CD4-positive, alpha-beta memory T cell (primary cell): Measurements from ENCODE around the gene SCN9A. TPM values are rescaled to one million over a fixed set of nuclear protein-coding genes. Genes with fewer than 3 reads are reported as not detected.

ENCODE experiments used
- CTCF ChIA-PET: fragments of 350-600 bp; sonication (Branson Sonifier 250); formaldehyde crosslinking; loops from one replicate; lab custom pipeline; 2021; ENCODE audit warnings: inconsistent platforms; ENCODE audit not compliant: partially characterized antibody; lab: Charles Lee
- POLR2A ChIA-PET: fragments of 350-600 bp; sonication (Branson Sonifier 250); formaldehyde crosslinking; loops from one replicate; lab custom pipeline; 2021; ENCODE audit not compliant: partially characterized antibody; lab: Charles Lee
- DNase-seq, 5 donors: peaks; one replicate each; pipeline versions ENCODE4 v3.0.0 to v3.0.0-alpha.2; 2020 to 2022; ENCODE audit warnings: mixed read lengths in 1 of 5
- H3K27ac ChIP-seq: one replicate; pipeline ENCODE4 v1.7.0; 2013; ENCODE audit warnings: low read depth, low read length
- H3K27me3 ChIP-seq: 2 replicates; pipeline ENCODE4 v1.7.0; 2013; ENCODE audit warnings: mild to moderate bottlenecking, low read length, moderate library complexity; ENCODE audit not compliant: insufficient read depth
- H3K36me3 ChIP-seq: 2 replicates; pipeline ENCODE4 v1.7.0; 2013; ENCODE audit warnings: mild to moderate bottlenecking, low read length, moderate library complexity; ENCODE audit not compliant: insufficient read depth
- H3K4me1 ChIP-seq: 2 replicates; pipeline ENCODE4 v1.7.0; 2013; ENCODE audit warnings: mild to moderate bottlenecking, low read length, moderate library complexity; ENCODE audit not compliant: insufficient read depth
- H3K4me3 ChIP-seq, 2 donors: one replicate each; pipeline ENCODE4 v1.7.0; 2013; ENCODE audit warnings: low read length in 2 of 2, mild to moderate bottlenecking in 1 of 2
- H3K9me3 ChIP-seq, 2 donors: one replicate each; pipeline ENCODE4 v1.7.0; 2013; ENCODE audit warnings: low read length in 2 of 2, control low read depth in 1 of 2; ENCODE audit not compliant: control insufficient read depth in 1 of 2
- H3K27ac Mint-ChIP-seq, 7 donors: one replicate each; pipeline ENCODE4 v1.8.0; 2020 to 2021; ENCODE audit warnings: mixed read lengths in 7 of 7, mild to moderate bottlenecking in 6 of 7, inconsistent platforms in 3 of 7, moderate library complexity in 3 of 7
- H3K27me3 Mint-ChIP-seq, 2 donors: one replicate each; pipeline ENCODE4 v1.8.0; 2020 to 2021; ENCODE audit warnings: mixed read lengths in 2 of 2
- H3K36me3 Mint-ChIP-seq, 2 donors: one replicate each; pipeline ENCODE4 v1.8.0; 2020 to 2021; ENCODE audit warnings: mixed read lengths in 2 of 2, inconsistent platforms in 1 of 2, mild to moderate bottlenecking in 1 of 2
- H3K4me1 Mint-ChIP-seq, 4 donors: one replicate each; pipeline ENCODE4 v1.8.0; 2020 to 2021; ENCODE audit warnings: mixed read lengths in 4 of 4, mild to moderate bottlenecking in 1 of 4
- H3K4me3 Mint-ChIP-seq, 8 donors: one replicate each; pipeline ENCODE4 v1.8.0; 2020 to 2021; ENCODE audit warnings: mixed read lengths in 8 of 8, mild to moderate bottlenecking in 7 of 8, moderate library complexity in 6 of 8, inconsistent platforms in 3 of 8
- H3K9me3 Mint-ChIP-seq, 8 donors: one replicate each; pipeline ENCODE4 v1.8.0; 2020 to 2021; ENCODE audit warnings: mixed read lengths in 8 of 8, mild to moderate bottlenecking in 5 of 8, inconsistent platforms in 3 of 8, moderate library complexity in 1 of 8
- intact Hi-C: fragments of 100-400 bp; cut with micrococcal nuclease; formaldehyde crosslinking; loops from one replicate; pipeline ENCODE4 v1.15.1; 2023
- polyA plus RNA-seq, 2 donors: library from polyadenylated mRNA; unstranded; fragments of 300-500 nt; fragmentation: Illumina TruSeq; gene quantifications; one replicate each; pipeline ENCODE4 v1.2.3, GENCODE V29; 2021
- total RNA-seq, 2 experiments: library from RNA; stranded (reverse); gene quantifications; one replicate each; pipeline ENCODE4 v1.2.3, GENCODE V29; 2021

SCN9A gene
- total and polyA plus RNA-seq, 4 experiments from 2014 or later: not detected

DNA sequence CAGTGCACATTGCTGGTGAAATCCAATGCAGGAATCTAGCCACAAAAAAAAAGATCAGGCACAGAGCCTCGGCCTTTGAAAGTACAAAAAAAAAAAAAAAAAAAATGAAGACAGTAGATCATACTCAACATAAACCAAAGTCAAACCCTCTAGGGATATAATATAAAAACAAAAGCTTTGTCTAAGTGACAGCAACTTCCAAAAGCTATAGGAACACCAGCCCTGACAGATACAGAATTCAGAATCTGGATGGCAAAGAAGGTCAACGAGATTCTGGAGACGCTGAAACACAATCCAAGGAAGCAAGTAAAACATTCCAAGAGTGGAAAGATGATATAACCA is 194.0 kb downstream of the SCN9A start:
- Mint-ChIP-seq H3K4me3 (no peak overlapping the region), H3K9me3 (peaks cover 0 to 3% (median 0%) of the 10 kb centered on the region in 8 donors), H3K4me1 (no peaks in the 10 kb centered on the region), H3K27me3 (peaks cover 0 to 3% of the 10 kb centered on the region in 2 donors), H3K27ac (no peak overlapping the region), H3K36me3 (no peaks in the 10 kb centered on the region)
- H3K27me3 ChIP-seq: no peaks in the 10 kb centered on the region
- ChIA-PET POLR2A (no interaction called here), CTCF (no interaction called here)
- no peak overlapping the region for H3K27ac ChIP-seq
- no peak for DNase-seq
- intact Hi-C loops: no loop called here
- no peaks in the 10 kb centered on the region for H3K4me1 ChIP-seq
- no peak overlapping the region for H3K4me3 ChIP-seq
- H3K9me3 ChIP-seq: no peaks in the 10 kb centered on the region
- H3K36me3 ChIP-seq: no peaks in the 10 kb centered on the region

DNA sequence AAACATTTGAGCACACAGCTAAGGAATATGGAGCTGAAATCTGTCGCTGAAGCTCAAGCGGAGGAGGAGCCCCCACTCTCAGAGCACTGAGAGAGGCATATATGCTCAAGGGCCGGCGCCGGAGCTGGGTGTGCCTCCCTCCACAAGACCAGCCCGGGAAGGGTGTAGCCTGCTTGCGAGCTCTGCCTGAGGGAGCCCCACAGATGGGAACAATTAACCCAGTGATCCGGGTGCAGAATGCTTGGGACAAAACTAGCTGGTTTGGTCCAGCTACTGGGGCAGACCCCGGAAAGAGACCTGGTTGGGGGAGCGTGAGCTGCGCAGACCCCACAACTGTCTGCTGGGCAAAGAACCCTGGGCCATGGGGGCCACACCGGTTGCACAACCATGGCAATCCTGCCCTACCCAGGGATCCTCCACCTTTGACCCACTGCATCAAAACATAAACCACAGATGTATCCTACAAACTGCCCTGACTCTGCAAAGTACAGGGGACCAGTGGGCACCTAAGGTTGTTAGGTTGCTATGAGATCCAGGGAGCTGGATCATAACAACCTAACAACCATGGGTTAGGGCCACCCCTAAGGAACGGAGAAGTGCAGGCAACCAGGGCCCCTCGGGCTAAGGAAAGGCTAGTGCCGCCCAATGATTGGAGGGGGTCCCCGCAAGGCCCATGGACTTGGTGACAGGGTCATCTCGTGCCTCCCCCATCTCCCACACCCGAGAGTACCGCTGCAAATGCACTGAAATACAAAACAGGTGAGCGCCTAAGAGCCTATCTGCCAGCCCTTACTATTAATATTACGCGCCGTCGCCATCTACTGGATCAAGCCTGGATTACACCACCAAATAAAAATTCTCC is 194.6 kb downstream of the SCN9A start:
- CTCF ChIA-PET: interaction anchor here (1.4 kb wide), 1 partner anchor 10 kb away, joined by 4 read pairs; no protein-coding TSS in a partner anchor
- H3K36me3 Mint-ChIP-seq: no peaks in the 10 kb centered on the region
- H3K9me3 Mint-ChIP-seq: peaks cover 0 to 3% (median 0%) of the 10 kb centered on the region in 8 donors
- intact Hi-C loops: no loop called here
- DNase-seq: no peak
- no peak overlapping the region for H3K27ac Mint-ChIP-seq
- peaks cover 0 to 3% of the 10 kb centered on the region in 2 donors for H3K27me3 Mint-ChIP-seq
- Histone ChIP-seq H3K4me3 (no peak overlapping the region), H3K4me1 (no peaks in the 10 kb centered on the region), H3K9me3 (no peaks in the 10 kb centered on the region), H3K27me3 (no peaks in the 10 kb centered on the region), H3K36me3 (no peaks in the 10 kb centered on the region), H3K27ac (no peak overlapping the region)
- no peak overlapping the region for H3K4me3 Mint-ChIP-seq
- no peaks in the 10 kb centered on the region for H3K4me1 Mint-ChIP-seq
- POLR2A ChIA-PET: no interaction called here

DNA sequence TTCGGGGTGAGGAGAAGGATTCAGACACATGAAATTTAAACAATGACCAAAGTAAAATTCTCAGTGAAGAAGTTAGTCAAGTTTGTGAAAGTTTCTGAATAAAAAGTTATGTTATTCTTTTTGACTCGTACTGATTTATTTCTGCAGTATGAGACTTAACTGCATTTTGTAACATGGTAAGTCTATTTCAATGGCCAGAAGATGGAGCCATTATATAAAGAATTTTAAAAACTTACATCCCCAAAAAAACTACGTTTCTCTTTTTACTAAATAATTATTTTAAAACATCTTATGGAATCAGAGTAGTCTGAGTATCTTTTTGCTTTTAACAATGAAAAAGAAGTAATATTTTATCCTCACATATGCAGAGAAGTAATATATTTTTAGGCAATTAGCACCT is 196.5 kb downstream of the SCN9A start:
- peaks cover 0 to 3% of the 10 kb centered on the region in 2 donors for H3K27me3 Mint-ChIP-seq
- peaks cover 0 to 3% (median 0%) of the 10 kb centered on the region in 8 donors for H3K9me3 Mint-ChIP-seq
- H3K4me1 ChIP-seq: no peaks in the 10 kb centered on the region
- H3K27ac Mint-ChIP-seq: no peak overlapping the region
- ChIA-PET CTCF (no interaction called here), POLR2A (no interaction called here)
- no peak overlapping the region for H3K4me3 ChIP-seq
- intact Hi-C loops: no loop called here
- H3K27ac ChIP-seq: no peak overlapping the region
- no peaks in the 10 kb centered on the region for H3K4me1 Mint-ChIP-seq
- no peaks in the 10 kb centered on the region for H3K9me3 ChIP-seq
- no peaks in the 10 kb centered on the region for H3K27me3 ChIP-seq
- H3K36me3 Mint-ChIP-seq: no peaks in the 10 kb centered on the region
- no peaks in the 10 kb centered on the region for H3K36me3 ChIP-seq
- DNase-seq: no peak
- H3K4me3 Mint-ChIP-seq: no peak overlapping the region

DNA sequence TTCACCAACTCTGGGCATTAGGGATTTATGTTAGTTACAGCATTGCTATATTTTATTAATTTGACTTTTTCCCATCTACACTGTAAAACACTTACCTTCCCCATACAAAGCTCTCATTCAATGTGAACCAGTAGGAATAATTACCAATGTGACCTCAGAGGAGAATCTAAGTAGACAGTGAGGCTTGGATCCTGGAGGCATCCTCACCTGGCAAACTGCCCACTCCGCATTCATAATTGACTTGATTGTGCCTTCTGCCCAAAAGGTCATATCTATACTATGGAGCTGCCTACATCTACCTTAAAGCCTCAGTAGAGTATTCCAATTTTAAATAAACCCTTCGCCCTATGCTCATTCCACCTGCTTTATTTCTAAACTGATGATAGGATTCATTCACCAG is 202.5 kb downstream of the SCN9A start:
- H3K9me3 Mint-ChIP-seq: peaks cover 0 to 2% (median 0%) of the 10 kb centered on the region in 8 donors
- H3K9me3 ChIP-seq: no peaks in the 10 kb centered on the region
- no peak overlapping the region for H3K27ac ChIP-seq
- H3K27ac Mint-ChIP-seq: no peak overlapping the region
- no peaks in the 10 kb centered on the region for H3K36me3 ChIP-seq
- H3K36me3 Mint-ChIP-seq: no peaks in the 10 kb centered on the region
- H3K4me3 ChIP-seq: no peak overlapping the region
- CTCF ChIA-PET: no interaction called here
- POLR2A ChIA-PET: no interaction called here
- H3K4me3 Mint-ChIP-seq: no peak overlapping the region
- intact Hi-C loops: no loop called here
- DNase-seq: no peak
- no peaks in the 10 kb centered on the region for H3K4me1 Mint-ChIP-seq
- peaks cover 0 to 1% of the 10 kb centered on the region in 2 donors for H3K27me3 Mint-ChIP-seq
- H3K27me3 ChIP-seq: no peaks in the 10 kb centered on the region
- no peaks in the 10 kb centered on the region for H3K4me1 ChIP-seq

DNA sequence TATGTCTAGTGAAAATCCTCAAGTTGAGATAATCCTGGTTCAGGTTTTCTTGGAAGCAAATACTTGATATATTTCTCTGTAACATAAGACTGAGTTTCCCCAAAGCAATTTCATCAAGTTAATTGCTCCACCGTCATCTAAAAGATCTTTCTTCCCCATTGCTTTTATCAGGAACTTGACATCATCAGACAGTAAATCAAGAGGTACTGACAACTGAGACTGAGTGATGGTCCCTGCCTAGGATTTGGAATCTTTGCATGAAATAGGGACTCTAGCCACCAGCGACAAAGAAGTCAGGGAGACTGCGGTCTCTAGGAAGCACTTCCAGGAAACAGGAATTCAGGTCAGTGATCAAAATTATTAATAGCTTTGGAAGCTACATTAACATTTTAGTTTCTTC is 204.5 kb downstream of the SCN9A start:
- Histone ChIP-seq H3K9me3 (no peaks in the 10 kb centered on the region), H3K27ac (no peak overlapping the region), H3K27me3 (no peaks in the 10 kb centered on the region), H3K36me3 (no peaks in the 10 kb centered on the region), H3K4me1 (no peaks in the 10 kb centered on the region), H3K4me3 (no peak overlapping the region)
- peaks cover 1 to 3% of the 10 kb centered on the region in 2 donors for H3K27me3 Mint-ChIP-seq
- H3K4me3 Mint-ChIP-seq: no peak overlapping the region
- peaks cover 0 to 2% (median 0%) of the 10 kb centered on the region in 8 donors for H3K9me3 Mint-ChIP-seq
- no peak for DNase-seq
- CTCF ChIA-PET: interaction anchor here (1.6 kb wide), 1 partner anchor 9 kb away, joined by 4 read pairs; no protein-coding TSS in a partner anchor
- H3K27ac Mint-ChIP-seq: no peak overlapping the region
- POLR2A ChIA-PET: no interaction called here
- no peaks in the 10 kb centered on the region for H3K4me1 Mint-ChIP-seq
- intact Hi-C loops: no loop called here
- H3K36me3 Mint-ChIP-seq: no peaks in the 10 kb centered on the region

DNA sequence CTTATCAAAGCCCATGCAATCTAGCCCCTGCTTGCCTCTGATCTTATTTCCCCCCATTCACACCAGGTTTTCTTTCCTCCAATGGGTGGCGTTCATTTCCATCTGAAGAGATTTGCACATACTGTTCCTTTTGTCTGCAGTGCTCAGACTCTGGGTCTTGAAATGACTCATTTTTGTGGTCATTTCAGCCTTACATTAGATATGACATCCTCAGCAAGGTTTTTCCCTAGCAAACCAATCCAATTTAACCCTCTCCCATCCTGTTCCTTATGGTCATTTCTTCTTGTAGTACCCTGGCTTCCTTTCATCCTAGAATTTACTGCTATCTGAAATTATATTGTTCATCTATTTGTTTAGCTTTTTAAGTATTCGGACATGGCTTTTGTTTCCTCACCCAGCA is 205.4 kb downstream of the SCN9A start:
- Histone ChIP-seq H3K27ac (no peak overlapping the region), H3K4me3 (no peak overlapping the region), H3K27me3 (no peaks in the 10 kb centered on the region), H3K9me3 (no peaks in the 10 kb centered on the region), H3K36me3 (no peaks in the 10 kb centered on the region), H3K4me1 (no peaks in the 10 kb centered on the region)
- H3K27me3 Mint-ChIP-seq: peaks cover 1 to 5% of the 10 kb centered on the region in 2 donors
- no peak overlapping the region for H3K4me3 Mint-ChIP-seq
- ChIA-PET CTCF (interaction anchor here (1.6 kb wide), 1 partner anchor 10 kb away, joined by 4 read pairs; no protein-coding TSS in a partner anchor), POLR2A (no interaction called here)
- no peaks in the 10 kb centered on the region for H3K4me1 Mint-ChIP-seq
- no peak overlapping the region for H3K27ac Mint-ChIP-seq
- peaks cover 0 to 2% (median 0%) of the 10 kb centered on the region in 8 donors for H3K9me3 Mint-ChIP-seq
- no peaks in the 10 kb centered on the region for H3K36me3 Mint-ChIP-seq
- DNase-seq: no peak
- intact Hi-C loops: no loop called here

DNA sequence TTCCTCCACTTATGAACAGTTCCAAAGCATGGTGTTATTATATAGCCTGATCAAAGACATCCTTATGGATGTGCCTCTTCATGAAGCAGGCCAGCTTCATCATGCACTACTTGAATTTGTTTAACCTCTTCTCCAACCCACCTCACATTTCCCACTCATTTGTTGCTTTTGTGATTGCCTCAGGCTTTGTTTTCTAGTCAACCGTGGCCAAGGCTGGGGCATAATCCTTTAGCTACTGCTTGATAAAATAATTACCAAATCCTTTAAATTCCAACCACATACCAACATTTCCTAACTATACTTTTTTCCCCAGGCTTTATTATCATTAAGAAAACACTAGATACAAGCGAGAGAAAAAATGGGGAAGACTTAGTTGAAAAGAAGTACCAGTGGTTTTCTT is 208.3 kb downstream of the SCN9A start:
- Histone ChIP-seq H3K4me1 (no peaks in the 10 kb centered on the region), H3K27ac (no peak overlapping the region), H3K36me3 (no peaks in the 10 kb centered on the region), H3K4me3 (no peak overlapping the region), H3K9me3 (no peaks in the 10 kb centered on the region), H3K27me3 (no peaks in the 10 kb centered on the region)
- Mint-ChIP-seq H3K4me1 (no peaks in the 10 kb centered on the region), H3K36me3 (no peaks in the 10 kb centered on the region), H3K27ac (no peak overlapping the region), H3K9me3 (peaks cover 0 to 2% (median 0%) of the 10 kb centered on the region in 8 donors), H3K27me3 (peaks cover 2 to 5% of the 10 kb centered on the region in 2 donors), H3K4me3 (no peak overlapping the region)
- ChIA-PET CTCF (no interaction called here), POLR2A (no interaction called here)
- intact Hi-C loops: no loop called here
- no peak for DNase-seq
